NCI-H748 treated with DMSO at 0.1 percent for 48 hours (cell line): ENCODE measurements around the gene SARDH.

Experiments used
- DNase-seq: peaks from one replicate; lab custom pipeline; 2025; lab: John Stamatoyannopoulos, UW

Gene SARDH

DNA sequence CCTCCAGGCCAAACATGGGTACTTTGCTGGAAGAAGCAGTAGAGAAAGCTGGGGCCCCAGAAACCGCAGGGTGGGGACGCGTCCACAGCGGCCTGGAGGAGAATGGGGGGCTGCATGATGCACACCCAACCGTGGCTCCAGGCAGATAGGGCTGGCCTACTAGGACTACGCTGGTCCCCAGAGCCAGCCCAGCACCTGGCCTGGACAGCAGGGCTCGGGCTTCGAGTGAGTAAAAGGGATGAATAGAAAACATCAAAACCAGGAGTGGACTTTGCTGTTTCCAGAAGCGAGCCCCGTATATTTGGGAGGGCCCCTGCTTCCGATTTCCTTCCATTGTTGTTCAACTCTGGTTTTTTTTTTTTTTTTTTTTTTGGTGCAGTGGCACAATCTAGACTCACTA is 71.3 kb downstream of the SARDH start:
- DNase-seq = no peak

DNA sequence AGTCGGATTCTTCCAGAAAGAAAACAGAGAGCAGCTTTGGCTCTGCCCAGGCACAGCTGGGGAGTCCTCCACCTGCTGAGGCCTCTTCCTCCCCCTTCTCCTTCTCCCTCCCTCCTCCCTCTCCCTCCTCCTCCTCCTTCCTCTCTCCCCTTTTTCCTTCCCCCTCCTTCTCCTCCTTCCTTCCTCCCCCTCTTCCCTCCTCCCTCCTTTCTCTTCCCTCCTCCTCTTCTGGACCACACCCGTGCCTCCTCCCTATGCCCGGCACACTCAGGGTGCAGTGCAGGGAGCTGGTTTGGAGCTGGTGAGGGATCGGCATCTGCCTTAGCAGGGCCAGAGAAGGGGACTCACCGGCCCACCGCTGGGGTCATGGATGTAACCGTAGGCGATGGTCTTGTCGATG is 71.8 kb downstream of the SARDH start:
- no peak for DNase-seq

DNA sequence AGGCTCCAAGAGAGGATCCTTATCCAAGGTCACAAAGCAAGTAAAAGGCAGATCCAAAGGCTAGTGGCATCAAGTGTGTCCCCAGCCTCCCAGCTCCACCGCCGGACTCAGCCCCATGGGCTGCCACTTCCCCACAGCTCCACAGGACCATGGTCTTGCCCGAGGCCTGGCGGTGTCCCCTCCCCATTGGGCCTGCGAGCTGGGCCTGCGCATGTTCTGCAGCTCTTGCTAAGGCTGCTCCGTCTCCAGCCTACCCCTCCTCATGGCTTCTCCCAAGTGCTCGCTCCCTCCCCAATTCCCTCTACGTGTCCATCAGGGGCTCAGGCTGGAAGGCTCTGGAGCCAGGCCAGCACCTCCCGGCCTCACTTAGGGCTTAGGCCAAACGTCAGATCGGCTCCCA is 72.6 kb downstream of the SARDH start:
- no peak for DNase-seq

DNA sequence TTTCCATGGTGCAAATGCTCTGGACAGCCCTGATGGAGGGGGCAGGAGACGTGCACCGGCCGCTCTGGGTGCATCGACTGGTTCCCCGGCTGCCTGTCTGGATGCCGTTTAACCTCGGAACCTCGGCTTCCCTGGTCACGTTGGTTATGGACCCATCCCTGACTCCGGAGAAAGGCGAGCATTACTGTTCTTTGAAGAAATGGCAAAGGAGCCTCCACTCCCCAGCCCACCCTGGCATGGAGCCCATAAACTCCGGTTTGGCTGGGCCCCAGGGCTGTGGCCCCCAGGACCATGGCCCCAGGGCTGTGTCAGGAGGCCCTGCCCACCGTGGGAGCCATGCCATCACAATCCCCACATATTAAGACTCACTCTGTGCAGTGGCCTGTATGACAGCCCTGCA is 73.1 kb downstream of the SARDH start:
- no peak for DNase-seq

DNA sequence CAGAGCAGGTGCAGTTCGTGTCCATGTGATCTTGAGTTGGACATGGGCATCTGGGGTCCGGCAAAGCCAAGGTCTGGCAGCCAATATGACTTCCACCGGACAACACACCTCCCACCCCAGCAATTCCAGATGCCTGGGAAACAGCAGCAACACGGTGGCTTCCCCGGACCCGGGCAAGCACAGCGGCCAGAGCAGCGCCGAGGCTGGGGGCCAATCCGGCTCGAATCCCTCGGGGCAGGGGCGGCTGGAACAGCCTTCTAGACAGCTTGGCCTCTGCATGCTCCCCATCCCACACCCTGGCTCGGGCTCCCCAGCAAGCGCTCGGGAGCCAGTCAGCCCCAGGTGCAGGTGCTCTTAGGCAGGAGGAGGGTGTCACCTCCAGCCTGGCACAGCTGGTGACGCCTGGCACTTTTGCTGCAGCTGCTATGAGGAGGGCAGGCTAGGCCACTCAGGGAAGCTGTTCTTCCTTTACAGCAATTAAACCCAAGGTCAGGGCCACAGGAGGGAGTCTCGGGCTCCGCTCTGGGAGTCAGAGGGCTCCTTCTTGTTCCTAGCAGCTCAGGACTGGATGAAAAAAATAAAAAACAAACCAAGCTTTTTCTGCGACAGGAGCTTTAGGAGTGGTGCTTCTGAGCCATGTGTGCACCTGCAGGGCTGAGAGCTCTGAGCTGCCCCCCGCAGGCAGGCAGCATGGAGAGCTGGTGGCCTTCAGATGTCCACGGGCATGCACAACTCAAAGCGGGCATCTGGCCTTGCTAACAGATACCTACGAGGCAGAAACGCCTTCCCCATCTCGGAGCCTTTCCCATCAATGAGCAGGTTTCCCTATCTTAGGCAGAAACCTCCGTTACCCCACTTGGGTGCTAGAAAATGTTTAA is 73.7 kb downstream of the SARDH start:
- no peak for DNase-seq

DNA sequence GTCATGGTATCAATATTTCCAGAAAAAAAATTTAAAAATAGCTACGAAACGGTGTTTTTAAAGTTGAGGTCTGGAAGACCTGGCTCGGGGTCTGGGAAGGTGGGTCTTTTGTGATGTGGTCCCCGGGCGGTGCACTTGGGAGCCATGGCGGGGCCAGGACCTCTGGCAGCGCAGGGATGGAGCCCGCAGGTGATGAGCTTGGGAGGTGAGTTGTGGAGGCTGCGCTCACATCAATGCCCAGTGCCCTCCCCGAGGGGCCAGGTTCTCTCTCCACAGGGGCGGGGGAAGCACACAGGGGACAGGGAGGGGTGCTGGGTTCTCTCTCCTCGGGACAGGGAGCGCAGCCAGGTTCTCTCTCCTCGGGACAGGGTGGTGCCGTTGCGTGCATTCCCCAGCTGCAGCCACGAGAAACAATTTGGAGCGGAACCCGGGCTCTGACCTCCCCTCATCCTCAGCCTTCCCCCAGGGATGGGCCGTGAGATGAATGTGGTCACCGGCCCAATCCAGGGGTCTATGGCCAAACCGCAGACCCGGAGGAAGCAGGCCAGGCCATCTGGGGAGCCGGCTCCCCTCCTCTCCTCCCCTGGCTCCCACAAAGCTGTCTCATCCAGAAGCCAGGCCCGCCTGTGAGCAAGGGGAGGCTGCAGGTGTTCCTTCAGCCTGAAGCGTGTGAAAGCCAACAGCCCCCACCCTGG is 76.2 kb downstream of the SARDH start:
- DNase-seq = no peak

DNA sequence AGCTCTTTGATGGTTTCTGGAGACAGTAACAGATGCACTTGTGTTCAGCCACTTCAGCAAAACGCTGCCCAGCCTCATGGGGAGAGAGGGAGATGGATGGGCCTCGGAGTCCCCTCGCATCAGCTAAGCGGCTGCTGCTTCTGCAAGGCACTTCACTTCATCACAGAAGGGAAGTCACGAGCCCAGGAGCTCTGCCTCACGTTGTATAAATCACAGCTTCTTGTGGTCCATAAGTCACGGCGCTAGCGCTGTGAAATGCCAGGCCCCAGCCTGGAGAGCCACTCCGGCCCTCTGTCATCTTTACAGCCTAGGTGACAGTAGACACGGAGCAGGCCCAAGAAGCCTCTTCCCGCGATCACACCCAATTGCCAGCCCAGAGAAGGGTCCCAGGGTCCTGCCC is 78.6 kb downstream of the SARDH start:
- DNase-seq = no peak

DNA sequence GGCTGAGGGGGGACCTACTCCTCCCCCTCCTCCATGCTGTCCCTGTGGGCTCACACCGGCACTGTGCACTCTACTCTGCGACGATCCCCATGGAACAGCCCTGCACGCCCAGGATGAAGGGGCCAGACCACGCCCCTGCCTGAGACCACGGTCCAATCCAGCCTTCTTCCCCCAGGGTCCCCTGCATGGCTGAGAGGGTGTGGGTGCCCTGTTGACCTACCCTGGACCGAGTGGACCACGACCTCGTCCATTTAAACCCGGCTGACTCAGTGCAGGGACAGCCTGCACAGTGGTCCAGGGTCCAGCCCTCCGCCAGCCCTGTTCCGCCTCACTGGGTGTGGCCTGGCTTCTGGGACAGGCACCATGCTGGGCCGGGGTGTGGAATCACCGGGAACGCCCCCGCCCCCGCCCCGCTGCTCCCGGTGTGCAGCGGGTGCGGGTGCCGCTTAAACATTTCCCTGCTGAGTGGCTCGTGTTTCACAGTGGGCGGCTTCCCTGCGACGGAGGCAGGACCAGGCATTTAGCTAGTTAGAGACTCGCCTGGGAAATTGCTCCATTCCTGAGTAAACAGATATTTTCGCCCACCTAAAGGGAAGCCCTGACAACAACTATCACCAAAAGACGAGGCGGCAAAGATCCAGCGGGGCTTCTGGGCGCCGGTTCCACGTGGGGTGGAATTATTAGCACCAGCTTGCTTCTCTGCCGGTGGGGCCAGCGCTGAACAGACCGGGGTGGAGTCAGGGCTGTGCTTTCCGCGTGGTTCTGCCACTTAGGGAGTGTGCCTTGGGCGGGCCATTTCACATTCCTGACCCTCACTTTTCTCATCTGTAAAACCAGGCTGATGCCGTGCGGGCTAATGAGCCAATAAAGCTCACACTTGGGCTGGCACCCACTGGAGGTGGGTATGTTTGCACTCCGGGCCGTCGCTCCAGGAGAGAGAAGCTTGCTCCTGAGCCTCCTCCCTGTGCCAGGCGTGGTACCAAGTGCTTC is 79.4 kb downstream of the SARDH start:
- peak; percentile 41 for DNase-seq

DNA sequence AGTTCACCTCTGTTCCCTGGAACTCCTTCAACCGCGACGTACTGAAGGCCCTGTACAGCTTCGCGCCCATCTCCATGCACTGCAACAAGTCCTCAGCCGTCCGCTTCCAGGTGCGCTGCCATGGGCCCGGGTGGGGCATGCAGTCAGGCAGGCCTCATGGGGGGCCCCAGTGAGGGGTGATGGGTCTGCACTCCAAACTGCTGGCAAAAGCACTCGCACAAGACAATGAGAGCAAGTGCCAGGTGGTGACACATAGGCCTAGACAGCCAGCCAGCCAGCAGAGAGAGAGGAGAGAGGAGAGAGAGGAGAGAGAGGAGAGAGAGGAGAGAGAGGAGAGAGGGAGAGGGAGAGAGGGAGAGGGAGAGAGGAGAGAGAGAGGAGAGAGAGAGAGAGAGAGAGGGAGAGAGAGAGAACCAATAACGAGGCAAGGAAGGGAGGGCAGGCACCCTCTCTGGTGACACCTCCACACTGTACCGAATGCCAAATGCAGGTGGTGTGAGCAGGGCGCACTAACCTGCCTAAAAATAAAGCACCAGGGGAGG is 81.0 kb downstream of the SARDH start:
- no peak for DNase-seq

DNA sequence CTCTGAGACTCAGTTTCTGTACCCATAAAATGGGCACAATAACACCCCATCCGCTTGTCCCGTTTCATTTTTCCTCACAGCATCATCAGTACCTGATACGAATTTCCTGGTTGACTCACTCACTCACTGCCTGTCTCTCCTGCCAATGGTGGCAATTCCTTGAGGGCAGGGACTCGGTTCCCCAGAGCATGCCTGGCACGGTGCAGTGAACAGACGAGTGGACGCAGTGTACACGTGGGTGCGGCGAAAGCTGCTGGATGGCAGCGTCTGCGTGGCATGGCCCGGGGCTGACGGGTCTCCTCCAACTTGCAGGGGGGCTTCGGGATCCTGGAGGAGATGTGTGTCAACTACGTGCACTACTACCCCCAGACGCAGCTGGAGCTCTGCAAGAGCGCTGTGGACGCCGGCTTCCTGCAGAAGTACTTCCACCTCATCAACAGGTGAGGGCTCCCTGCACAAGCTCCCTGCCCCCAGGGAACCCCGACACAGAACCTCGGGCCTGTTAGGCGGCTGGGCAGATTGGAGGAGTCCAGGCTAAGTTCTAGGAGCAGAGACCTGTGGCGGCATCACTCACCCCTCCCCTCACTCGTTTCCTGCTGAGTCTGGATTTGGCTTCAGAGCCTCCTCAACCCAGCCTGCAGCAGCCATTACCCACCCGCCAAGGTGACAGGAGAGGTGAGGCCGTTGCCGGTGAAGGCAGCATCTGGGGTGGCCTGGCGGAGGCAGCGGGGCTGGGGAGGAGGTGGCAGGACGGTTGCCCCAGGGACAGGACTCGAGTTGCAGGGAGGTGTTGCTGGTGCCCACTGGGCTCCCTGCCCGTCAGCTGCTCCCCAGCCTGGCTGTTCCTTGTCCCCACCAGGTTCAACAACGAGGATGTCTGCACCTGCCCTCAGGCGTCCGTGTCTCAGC is 81.7 kb downstream of the SARDH start:
- no peak for DNase-seq

DNA sequence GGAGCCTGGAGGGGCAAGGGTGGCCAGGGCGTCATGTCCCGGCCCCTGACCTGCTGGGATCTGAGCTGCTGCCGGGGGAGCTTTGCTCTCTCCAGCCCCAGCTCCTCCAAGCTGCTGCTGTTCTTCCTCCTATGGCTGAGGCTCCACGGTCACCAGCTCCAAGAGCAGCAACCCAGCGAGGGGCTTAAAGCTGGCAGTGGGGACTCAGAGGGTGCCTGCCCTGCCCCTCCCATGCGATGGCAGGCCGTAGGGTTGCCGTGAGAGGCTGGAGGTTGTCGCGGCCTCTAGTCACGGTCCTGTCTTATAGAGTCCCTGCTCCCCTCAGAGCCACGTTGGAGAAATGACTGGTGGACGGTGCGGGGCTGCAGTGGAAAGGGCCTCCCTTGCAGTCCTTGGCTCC is 82.5 kb downstream of the SARDH start:
- no peak for DNase-seq

DNA sequence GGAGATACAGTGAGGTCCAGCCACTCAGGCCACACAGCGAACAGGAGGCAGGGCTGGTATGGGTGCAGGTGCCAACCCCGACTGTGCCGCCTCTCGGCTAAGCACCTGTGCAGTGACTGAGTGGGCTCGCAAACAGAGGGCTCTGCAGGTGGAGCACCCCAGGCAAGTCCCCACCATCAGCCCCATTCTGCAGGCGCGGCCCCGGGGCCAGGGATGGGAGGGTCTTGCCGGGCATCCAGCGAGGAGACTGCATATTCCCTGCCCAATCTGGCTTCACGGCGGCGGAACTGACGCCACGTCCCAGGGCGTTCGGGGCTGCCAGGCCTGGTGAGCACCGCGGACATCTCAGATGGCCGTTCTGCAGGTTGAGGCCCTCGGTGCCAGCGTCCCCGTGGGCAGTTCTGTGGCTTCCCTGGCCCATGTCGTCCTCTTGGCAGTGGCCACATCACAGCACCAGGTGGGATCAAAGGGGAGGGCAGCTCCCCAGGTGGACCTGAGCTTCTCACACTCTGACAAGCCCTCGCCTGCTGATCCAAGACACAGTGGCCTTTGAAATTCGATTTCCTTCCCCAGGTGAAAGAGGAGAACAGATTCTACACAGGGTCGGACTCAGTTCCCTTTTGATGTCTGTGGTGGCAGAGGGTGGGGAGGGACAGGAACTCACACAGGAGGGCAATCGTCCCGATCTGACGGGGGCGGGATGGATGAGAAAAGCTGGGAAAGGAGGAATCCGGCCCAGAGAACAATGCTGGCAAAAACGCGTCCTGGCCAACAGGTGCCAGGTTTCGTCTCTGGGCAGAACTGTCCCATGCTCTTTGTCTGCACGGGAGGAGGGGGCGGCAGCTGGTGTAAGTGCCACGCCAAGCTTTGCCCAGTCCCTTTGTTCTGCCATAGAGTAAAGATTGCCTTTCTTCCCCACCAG is 83.2 kb downstream of the SARDH start:
- DNase-seq = no peak

DNA sequence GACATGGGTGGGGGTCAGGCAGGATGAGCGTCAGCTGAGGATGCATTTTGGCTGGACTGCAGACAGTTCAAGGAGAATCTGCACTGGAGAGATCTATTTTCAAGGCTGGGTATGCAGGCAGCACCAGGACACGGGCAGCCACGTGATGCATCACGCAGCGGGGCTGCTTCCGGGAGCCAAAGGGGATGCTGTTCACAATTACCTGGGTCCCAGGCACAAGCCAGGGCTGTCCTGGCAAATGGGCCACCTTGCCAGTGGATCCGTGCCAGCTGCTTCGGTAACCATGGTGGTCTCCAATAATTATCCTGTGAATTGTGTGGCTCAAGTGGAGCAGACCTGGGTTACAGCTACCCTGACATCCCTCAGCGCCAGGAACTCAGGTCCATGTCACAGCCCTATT is 84.5 kb downstream of the SARDH start:
- DNase-seq = no peak

DNA sequence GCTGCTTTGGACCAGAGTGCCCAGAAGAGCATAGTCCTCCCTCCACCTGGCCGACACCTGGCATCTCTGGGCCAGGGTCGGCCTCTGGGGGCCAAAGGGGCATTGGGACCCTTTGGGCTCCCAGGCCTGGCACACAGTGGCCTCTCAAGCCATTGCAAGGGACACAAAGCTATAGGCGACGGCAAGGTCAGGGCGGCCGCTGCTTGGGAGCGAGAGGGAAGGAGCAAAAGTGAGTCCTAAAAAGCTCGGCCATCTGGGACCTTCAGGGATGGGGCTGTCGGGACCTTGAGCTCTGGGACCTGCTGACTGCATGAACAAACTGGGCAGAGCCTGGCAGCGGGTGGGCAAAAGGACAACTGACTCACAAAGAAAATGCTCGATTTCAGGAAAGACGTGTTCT is 88.1 kb downstream of the SARDH start:
- no peak for DNase-seq

DNA sequence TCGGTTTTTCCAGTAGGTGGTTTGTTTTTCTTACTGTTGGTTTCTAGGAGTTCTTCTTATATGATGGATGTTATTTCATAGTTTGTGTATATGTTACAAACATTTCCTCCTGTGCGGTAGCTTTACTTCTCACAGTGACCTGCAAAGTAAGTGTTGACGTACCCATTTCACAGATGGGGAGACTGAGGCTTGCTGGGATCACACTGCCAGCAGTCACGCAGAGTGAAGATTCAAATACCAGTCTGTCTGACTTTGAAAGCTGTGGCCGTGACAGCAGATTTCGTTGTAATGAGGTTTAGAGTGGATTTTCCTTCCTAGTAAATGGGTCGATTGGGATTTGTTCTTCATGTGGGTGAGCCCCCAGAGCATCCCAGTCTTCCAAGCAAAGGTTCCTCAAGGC is 89.0 kb downstream of the SARDH start:
- DNase-seq = no peak

DNA sequence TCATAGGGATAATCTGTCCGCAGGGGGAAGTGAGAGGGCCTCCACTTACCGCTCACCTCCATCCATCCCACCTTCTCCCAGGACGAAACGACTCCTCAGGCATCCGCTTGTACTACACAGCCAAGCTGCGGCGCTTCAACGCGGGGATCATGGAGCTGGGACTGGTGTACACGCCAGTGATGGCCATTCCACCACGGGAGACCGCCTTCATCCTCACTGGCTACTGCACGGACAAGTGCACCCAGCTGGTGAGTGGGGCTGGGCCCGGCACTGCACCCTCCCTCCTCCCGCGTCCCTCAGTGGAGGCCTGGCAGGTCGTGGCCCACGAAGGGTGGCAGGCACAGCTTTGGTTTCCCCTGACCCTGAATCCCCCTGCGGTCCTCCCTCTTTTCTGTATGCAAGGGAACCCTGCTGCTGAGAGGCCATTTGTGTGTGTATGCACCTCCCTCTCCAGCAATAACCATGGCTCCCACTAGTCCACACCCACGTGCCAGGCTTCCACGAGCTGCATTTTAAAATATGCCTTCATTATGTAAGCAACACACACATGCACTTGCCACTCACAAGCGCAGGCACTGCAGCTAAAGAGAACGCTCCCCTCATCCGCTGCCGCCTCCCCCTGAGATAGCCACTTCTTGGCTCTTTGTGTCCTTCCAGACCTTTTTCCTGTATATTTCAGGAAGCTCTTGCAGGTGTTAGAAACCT is 90.2 kb downstream of the SARDH start:
- no peak for DNase-seq

DNA sequence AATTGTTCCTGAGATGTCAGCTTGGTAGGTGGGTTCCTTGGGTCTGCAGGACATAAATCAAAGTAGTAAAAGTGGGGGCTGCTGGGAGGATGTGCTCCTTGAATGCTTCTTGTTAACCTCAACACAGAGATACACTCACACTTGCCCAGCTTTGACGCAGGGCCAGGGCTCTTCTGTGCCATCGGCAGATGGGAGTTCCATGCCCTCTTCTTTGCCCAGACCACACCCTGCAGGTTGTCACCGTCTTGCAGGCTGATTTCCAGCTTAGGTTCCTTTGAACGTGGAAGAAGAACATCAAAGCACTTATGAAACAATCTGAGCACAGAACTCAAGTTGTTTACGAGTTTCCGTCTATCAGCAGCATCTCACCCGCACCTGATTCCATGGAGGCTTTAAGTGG is 91.0 kb downstream of the SARDH start:
- DNase-seq = no peak

DNA sequence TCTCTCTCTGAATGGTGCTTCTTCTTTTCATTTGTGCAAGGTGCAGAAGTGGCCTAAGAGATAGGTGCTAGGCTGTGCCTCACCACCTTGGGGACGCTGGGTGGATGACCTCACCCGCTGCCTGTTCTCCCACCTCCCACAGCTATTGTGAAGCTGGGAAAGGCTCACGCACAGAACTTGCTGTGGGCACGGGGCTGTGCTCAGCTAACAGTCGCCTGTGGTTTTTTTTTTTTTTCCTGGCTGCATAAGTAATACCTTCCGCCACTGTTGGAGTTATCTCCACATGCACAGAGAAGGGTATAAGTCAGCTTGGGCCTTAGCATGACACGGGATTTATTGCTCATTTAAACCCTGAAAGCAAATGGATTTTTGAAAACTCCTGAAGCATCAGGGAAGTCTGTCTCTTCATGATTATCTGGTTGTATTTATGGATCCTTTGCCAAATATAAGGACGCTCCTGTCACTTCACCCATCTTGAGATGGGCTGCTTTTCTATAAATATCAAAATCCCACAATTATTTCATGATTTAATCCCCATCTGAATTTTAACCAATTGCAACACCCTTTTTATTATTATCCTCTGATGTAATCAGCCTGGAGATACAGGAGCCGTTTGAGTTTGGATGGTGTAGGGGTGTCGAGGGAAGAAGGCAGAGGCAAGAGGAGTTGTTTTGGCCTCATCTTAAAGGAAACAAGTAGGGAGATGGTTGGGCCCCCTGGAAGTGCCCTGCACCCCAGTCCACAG is 93.0 kb downstream of the SARDH start:
- no peak for DNase-seq
